HepG2 (cell line): ENCODE results near the gene B3GNT9. TPM values are rescaled to one million over a fixed set of nuclear protein-coding genes. Genes with fewer than 3 reads are reported as not detected.

Source experiments
- ATF7-NPFF ChIP-seq: sonication (generic); formaldehyde crosslinking; IDR thresholded peaks from 2 replicates; pipeline ENCODE4 v1.8.1; 2023; ENCODE audit warnings: mild to moderate bottlenecking, low read depth, missing genetic modification reagents, moderate library complexity
- ATRX ChIP-seq: sonication (generic); formaldehyde crosslinking; IDR thresholded peaks from 2 replicates; pipeline ENCODE4 v1.4.0; 2020; ENCODE audit warnings: missing genetic modification reagents, borderline replicate concordance
- CBX2 ChIP-seq, 2 experiments: fragments of 200-600 bp in 1 of 2; sonication (generic); formaldehyde crosslinking in 1 of 2; IDR thresholded peaks; 2 replicates each; pipeline versions ENCODE4 v1.7.0 to v1.8.1; 2018 to 2022; ENCODE audit warnings: low read depth in 2 of 2, low read length in 1 of 2, mild to moderate bottlenecking in 1 of 2, missing genetic modification reagents in 1 of 2
- CHD2 ChIP-seq: IDR thresholded peaks from 2 replicates; pipeline ENCODE4 v1.6.1; 2011; ENCODE audit warnings: low read depth, low read length, improper control_type of control experiment
- DZIP1 ChIP-seq: sonication (generic); formaldehyde crosslinking; IDR thresholded peaks from 2 replicates; pipeline ENCODE4 v1.5.0; 2020; ENCODE audit warnings: mild to moderate bottlenecking, missing genetic modification reagents
- ELK4 ChIP-seq: sonication (generic); formaldehyde crosslinking; IDR thresholded peaks from 2 replicates; pipeline ENCODE4 v1.9.0; 2021; ENCODE audit warnings: missing genetic modification reagents, borderline replicate concordance
- ETV6 ChIP-seq: sonication (generic); formaldehyde crosslinking; conservative IDR thresholded peaks from 2 replicates; pipeline ENCODE4 v1.4.0; 2020; ENCODE audit warnings: missing genetic modification reagents
- FIP1L1 ChIP-seq: fragments of 200-400 bp; formaldehyde crosslinking; IDR thresholded peaks from 2 replicates; pipeline ENCODE4 v1.6.1; 2018; ENCODE audit warnings: low read depth, mild to moderate bottlenecking, low read length, moderate library complexity, borderline replicate concordance; ENCODE audit not compliant: insufficient read depth
- GABPB1 ChIP-seq: IDR thresholded peaks from 2 replicates; pipeline ENCODE4 v1.6.1; 2016; ENCODE audit warnings: mild to moderate bottlenecking, missing genetic modification reagents, moderate library complexity, missing compliant biosample characterization
- IKZF4 ChIP-seq: sonication (generic); formaldehyde crosslinking; IDR thresholded peaks from 2 replicates; pipeline ENCODE4 v1.5.1; 2020; ENCODE audit warnings: borderline replicate concordance, mild to moderate bottlenecking, low read depth, missing genetic modification reagents; ENCODE audit errors: not compliant biosample characterization
- KDM4B ChIP-seq: sonication (generic); formaldehyde crosslinking; IDR thresholded peaks from 2 replicates; pipeline ENCODE4 v1.4.0; 2020; ENCODE audit warnings: missing genetic modification reagents
- MYC ChIP-seq: sonication (generic); formaldehyde crosslinking; IDR thresholded peaks from 2 replicates; pipeline ENCODE4 v1.9.0; 2021; ENCODE audit warnings: missing genetic modification reagents, borderline replicate concordance
- POLR2G ChIP-seq: fragments of 200-400 bp; formaldehyde crosslinking; IDR thresholded peaks from 2 replicates; pipeline ENCODE4 v1.6.1; 2018; ENCODE audit warnings: mild to moderate bottlenecking, low read depth, low read length, moderate library complexity
- SNAI1 ChIP-seq: sonication (generic); formaldehyde crosslinking; IDR thresholded peaks from 2 replicates; pipeline ENCODE4 v1.5.0; 2020; ENCODE audit warnings: mild to moderate bottlenecking, missing genetic modification reagents, borderline replicate concordance
- SSRP1 ChIP-seq: IDR thresholded peaks from 2 replicates; pipeline ENCODE4 v1.6.1; 2016; ENCODE audit warnings: control low read depth
- TEAD2 ChIP-seq: sonication (generic); formaldehyde crosslinking; IDR thresholded peaks from 2 replicates; pipeline ENCODE4 v1.9.0; 2021; ENCODE audit warnings: missing genetic modification reagents
- ZFP90 ChIP-seq: sonication (generic); formaldehyde crosslinking; IDR thresholded peaks from 2 replicates; pipeline ENCODE4 v1.8.0; 2022; ENCODE audit warnings: missing genetic modification reagents, mild to moderate bottlenecking, inconsistent platforms, borderline replicate concordance
- ZNF292 ChIP-seq: sonication (generic); formaldehyde crosslinking; IDR thresholded peaks from 2 replicates; pipeline ENCODE4 v1.8.1; 2022; ENCODE audit warnings: mild to moderate bottlenecking, low read depth, missing genetic modification reagents, borderline replicate concordance
- ZNF543 ChIP-seq: sonication (generic); formaldehyde crosslinking; IDR thresholded peaks from 2 replicates; pipeline ENCODE4 v1.4.0; 2020; ENCODE audit warnings: mild to moderate bottlenecking, missing genetic modification reagents
- ZNF605 ChIP-seq: sonication (generic); formaldehyde crosslinking; IDR thresholded peaks from 2 replicates; pipeline ENCODE4 v1.8.0; 2022; ENCODE audit warnings: mild to moderate bottlenecking, missing genetic modification reagents
- ZNF670 ChIP-seq: sonication (generic); formaldehyde crosslinking; IDR thresholded peaks from 2 replicates; pipeline ENCODE4 v1.8.0; 2022; ENCODE audit warnings: mild to moderate bottlenecking, missing genetic modification reagents, borderline replicate concordance
- ZNF83 ChIP-seq: sonication (generic); formaldehyde crosslinking; IDR thresholded peaks from 2 replicates; pipeline ENCODE4 v1.4.0; 2020; ENCODE audit warnings: missing genetic modification reagents, mild to moderate bottlenecking, borderline replicate concordance
- ZSCAN12 ChIP-seq: sonication (generic); formaldehyde crosslinking; IDR thresholded peaks from 2 replicates; pipeline ENCODE4 v1.9.0; 2021; ENCODE audit warnings: mild to moderate bottlenecking, missing genetic modification reagents
- polyA plus RNA-seq, 8 experiments: library from polyadenylated mRNA; depleted of rRNA in 3 of 8; stranded (reverse) in 7 of 8; unstranded in 1 of 8; fragments of >200 nt; fragmentation: Illumina TruSeq in 4 of 8; extraction: Trizol in 4 of 8; gene quantifications; 2 replicates each; pipeline versions ENCODE4 v1.2.1 to v1.2.3, GENCODE V29; 2011 to 2016; ENCODE audit warnings: low read depth in 4 of 8, missing spikeins in 1 of 8, mixed read lengths in 1 of 8; ENCODE audit not compliant: insufficient read depth in 1 of 8
- total RNA-seq, 5 experiments: library from RNA; depleted of rRNA; stranded (reverse); fragments of >200 nt; fragmentation: Illumina TruSeq; extraction: Trizol; gene quantifications; 2 replicates each; pipeline ENCODE4 v1.2.3, GENCODE V29; 2016; ENCODE audit warnings: low read depth in 1 of 5
- TF ChIP-seq, protein P1 (sequence below): sonication (generic); formaldehyde crosslinking; conservative IDR thresholded peaks from 2 replicates; pipeline ENCODE4 v1.4.0; 2020; ENCODE audit warnings: missing genetic modification reagents

The B3GNT9 gene
- total and polyA plus RNA-seq, 2 of the 13 experiments (the other 11 are each of a cell fraction or from before 2014, with no cell fraction given): 1.5 to 3.1 TPM

- TF ChIP-seq ATRX (CRISPR knock-in tag) (0 out of 2 replicates have a peak, but pooled peaks have one; percentile 85), ATF7-NPFF (peak; percentile 94), POLR2G (peak; percentile 97), ZNF543 (no peak), TEAD2 (CRISPR knock-in tag) (no peak), IKZF4 (CRISPR knock-in tag) (no peak), FIP1L1 (no peak), SSRP1 (CRISPR knock-in tag) (no peak), ZSCAN12 (CRISPR knock-in tag) (peak; percentile 86; the same call in 1 of the 2 replicates), ZNF670 (peak; percentile 62; the same call in 1 of the 2 replicates), ZFP90 (peak; percentile 78; the same call in 1 of the 2 replicates), ELK4 (CRISPR knock-in tag) (no peak), ZNF83 (peak; percentile 59), DZIP1 (CRISPR knock-in tag) (peak; percentile 9; the same call in 1 of the 2 replicates), ZNF292 (CRISPR knock-in tag) (peak; percentile 84; the same call in 1 of the 2 replicates), CHD2 (0 out of 2 replicates have a peak, but pooled peaks have one; percentile 24), ETV6 (CRISPR knock-in tag) (0 out of 2 replicates have a peak, but pooled peaks have one; percentile 35), GABPB1 (CRISPR knock-in tag) (peak; percentile 86), ZNF605 (no peak; the same call in 1 of the 2 replicates), CBX2 (IDR thresholded peaks at IDR 0.05; ENCODE audit: low read depth, low read length) (no peak), CBX2 (CRISPR knock-in tag; IDR thresholded peaks at IDR 0.05; ENCODE audit: low read depth) (0 out of 2 replicates have a peak, but pooled peaks have one; percentile 82), KDM4B (CRISPR knock-in tag) (no peak), SNAI1 (CRISPR knock-in tag) (peak; percentile 72; the same call in 1 of the 2 replicates), MYC (peak; percentile 65)
- TF ChIP-seq, protein P1, sequence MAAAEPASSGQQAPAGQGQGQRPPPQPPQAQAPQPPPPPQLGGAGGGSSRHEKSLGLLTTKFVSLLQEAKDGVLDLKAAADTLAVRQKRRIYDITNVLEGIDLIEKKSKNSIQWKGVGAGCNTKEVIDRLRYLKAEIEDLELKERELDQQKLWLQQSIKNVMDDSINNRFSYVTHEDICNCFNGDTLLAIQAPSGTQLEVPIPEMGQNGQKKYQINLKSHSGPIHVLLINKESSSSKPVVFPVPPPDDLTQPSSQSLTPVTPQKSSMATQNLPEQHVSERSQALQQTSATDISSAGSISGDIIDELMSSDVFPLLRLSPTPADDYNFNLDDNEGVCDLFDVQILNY (CRISPR knock-in tag): peak; percentile 54; the same call in 1 of the 2 replicates
These were observed 41.2 kb downstream of the B3GNT9 start, which contains the start of gene PHAF1 (continued) for GRCh38 chr16:67109407-67110135.
